Glomerular endothelial cell (primary cell): ENCODE data around the gene SPSB4. TPM values are rescaled to one million over a fixed set of nuclear protein-coding genes. Genes with fewer than 3 reads are reported as not detected.
"Not testable (repeated sequence)": the region's sequence is repeated elsewhere in the genome, so short reads cannot be mapped to it uniquely, and the experiment has no call there.

Source experiments
- DNase-seq: peaks from one replicate; pipeline ENCODE4 v3.0.0-alpha.2; 2011; ENCODE audit warnings: low read depth, low spot score; ENCODE audit errors: extremely low read depth
- total RNA-seq: library from RNA; depleted of rRNA; stranded (reverse); fragments of >200 nt; gene quantifications from 2 replicates; pipeline ENCODE4 v1.2.3, GENCODE V29; 2015

The SPSB4 gene
- total RNA-seq, result 0.53 TPM in 1 of 2 replicates, not detected in the other

DNA sequence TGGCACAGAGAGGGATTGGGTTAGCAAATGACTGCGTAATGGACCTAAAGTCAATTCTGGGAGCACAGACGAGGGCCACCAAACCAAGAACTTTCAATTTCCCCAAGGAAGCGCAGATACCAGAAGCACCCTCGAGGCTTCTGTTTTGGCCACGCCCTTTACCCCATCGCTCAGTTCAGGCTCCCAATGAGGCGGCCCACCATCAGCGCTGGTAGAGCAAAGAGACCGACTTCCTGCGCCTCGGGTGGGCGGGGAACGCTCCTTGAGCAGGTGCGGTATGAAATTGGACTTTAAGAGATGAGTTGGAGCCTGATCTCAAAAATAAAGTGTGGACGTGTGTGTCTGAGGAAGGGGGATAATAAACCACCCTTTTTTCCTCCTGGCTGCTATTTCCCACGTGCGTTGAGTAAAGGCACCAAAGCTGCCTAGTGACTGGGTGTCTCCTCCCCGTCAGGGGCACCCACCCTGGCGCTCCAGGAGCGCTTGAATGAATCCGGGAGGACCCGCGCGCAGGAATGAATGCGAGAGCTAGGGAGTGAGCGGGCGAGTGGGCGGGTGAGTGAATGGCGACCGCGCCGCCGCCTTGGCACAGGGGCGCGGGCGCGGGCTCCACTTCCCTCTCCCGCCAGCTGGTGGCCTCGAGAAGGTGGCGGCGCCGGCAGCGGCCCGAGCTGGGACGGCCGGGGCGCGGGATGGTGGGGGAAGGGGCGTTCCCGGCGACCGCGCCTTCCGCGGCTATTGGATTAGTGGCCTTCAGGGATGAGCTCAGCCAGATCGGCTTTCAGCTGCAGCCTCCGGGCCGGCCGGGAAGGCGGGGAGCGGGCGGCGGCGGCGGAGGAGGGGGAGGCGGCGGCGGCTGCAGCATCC lies at the start of gene SPSB4:
Gene SPSB4, plus strand, starts transcription at position 772 of the 867 bp plus-strand sequence. CDS start 14,758 bp downstream, outside the sequence.
- no peak for DNase-seq

DNA sequence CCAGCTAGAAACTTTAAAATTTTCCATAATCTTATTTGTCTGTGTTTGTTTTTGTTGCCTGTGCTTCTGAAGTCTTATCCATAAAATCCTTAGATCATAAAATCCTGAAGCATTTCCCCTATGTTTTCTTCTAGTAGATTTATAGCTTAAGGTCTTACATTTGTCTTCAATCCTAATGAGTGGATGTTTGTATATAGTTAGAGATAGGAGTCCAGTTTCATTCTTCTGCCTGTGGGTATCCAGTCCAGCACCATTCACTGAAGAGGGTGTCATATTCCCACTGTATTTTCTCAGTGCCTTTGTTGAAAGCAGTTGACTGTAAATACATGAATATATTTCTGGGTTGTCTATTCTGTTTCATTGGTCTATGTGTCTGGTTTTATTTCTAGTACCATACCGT lies 44.8 kb upstream of the SPSB4 start:
- DNase-seq, result no peak

DNA sequence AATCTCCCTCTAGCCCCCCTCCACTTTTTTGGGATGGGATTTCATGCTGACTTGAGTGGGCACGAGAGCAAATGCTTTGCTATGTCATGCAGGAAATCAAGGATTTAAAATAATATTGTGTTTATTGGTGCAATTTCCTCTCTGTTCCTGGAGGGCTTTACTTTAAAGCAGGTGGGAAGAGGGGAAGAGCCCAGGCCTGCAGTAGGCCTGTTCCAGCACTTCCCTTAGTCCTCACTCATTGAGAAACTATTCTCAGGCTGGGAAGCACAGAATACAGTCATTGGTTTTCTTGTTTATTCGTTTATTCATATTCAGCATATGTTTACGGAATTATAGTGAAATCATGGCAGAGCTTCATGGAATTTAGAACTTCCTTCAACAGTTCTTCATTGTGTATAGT lies 41.7 kb upstream of the SPSB4 start:
- no peak for DNase-seq

DNA sequence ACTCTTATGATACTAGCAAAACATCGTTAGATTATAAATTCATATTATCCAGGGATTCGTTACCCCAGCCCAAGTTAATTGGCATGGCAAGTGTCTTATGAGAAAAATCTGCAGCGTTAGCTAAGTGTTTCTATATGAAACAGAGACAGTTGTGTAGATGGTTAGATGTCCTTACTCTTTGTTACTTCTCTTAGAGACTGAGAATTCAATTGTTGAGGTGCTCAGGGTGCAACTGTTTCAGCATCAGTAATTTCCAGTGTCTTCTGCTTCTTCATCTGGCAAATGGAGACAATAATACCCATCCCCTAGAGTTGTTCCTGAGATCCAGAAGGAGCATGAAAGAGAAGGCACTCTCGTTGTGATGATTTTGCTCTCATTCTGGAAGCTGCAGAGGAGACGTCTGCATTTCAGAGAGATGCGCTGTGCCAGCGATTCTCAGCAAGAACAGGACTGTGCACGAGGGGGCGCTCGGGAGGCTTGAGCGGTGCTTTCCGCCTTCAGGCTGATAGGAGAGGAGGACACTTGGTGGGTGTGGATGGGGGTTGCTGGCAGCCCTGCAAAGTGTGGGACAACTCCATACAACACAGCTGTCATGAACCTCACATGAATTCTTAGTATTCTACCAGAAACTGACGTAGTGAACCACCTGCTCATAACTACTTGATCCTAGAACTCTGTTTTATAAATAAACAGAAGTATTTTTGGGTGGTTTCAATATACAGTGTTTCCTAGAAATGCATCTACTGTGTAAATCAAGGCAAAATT lies 39.7 kb upstream of the SPSB4 start:
- DNase-seq, result peak; percentile 22

DNA sequence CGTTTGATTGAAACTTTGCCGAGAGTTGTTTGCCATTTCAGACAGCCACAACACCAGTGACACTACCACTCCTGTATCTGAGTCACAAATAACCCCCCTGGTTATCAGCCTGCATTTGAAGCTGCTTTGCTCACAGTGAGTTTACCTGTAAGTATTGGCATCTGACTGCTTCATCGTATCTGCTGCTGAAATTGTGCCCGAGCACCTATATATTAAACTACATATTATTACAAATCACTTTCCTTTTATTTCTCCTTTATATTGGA lies 39.2 kb upstream of the SPSB4 start:
- DNase-seq, result no peak

DNA sequence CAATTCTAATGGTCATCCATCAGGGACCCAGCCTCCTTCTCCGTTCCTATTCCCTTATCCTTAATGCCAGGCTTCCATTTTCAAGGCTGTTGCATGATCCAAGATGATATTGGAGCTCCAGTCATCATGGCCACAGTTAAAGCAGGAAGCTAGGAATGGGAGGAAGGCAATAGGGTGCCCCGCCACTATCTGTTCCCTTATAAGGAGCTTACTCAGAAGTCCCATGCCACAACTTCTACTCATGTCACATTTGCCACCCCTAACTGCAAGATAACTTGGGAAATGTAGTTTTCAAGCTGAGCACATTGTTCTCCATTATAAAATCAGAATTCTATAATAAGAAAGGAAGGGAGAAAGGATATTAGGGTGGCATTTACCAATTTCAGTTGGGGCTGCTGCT lies 38.6 kb upstream of the SPSB4 start:
- no peak for DNase-seq

DNA sequence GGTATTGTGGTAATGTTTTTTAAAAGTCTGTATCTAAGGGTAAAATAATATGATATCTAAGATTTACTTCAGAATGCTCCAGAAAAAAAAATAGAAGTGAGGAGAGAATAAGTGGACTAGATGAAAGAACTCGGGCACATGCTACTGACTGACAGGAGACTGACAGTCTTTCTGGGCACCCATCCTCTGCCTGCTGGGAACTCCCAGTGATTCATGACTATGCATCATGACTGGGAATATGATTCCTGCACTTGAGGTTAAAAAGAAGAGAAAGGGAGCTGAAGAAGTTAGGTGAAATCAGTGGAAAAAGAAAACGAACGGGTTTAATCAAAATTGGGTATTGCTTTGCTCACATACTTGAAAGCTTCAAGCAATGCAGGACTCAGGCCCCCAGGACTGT lies 35.7 kb upstream of the SPSB4 start:
- no peak for DNase-seq

DNA sequence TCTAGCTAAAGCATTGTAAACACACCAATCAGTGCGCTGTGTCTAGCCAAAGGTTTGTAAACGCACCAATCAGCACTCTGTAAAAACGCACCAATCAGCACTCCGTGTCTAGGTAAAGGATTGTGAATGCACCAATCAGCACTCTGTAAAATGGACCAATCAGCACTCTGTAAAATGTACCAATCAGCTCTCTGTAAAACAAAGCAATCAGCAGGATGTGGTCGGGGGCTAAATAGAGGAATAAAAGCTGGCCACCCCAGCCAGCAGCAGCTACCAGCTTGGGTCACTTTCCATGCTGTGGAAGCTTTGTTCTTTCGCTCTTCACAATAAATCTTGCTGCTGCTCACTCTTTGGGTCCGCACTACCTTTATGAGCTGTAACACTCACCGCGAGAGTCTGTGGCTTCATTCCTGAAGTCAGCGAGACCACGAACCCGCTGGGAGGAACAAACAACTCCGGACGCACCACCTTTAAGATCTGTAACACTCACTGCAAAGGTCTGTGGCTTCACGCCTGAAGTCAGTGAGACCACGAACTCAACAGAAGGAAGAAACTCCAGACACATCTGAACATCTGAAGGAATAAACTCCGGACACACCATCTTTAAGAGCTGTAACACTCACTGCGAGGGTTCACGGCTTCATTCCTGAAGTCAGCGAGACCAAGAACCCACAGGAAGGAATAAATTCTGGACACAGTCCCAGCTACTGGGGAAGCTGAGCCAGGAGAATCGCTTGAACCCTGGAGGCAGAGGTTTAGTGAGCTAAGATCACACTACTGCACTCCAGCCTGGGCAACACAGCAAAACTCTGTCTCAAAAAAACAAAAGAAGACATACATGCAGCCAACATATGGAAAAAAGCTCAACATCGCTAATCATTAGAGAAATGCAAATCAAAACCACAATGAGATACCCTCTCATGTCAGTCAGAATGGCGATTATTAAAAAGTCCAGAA lies 33.5 kb upstream of the SPSB4 start:
- DNase-seq, result not testable (repeated sequence)

DNA sequence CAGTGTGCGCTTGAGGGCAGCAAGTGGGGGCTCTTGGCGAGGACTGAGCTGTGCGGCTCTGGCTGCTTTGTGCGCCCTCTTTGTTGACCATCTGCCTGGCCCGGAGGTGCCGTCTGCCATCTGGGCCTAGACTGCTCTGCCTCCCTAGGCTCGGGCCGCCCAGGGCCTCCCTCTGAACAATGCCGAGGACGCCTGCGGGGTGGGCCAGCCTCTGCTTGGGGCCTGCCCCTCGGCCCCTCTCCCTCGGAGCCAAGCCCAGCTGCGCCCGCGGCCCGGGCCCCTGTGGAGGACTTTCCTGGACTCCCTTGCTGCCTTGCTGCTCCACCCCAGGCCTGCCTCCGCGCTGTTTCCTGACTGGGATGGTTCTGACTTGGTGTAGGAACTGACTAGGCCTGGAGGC lies 31.9 kb upstream of the SPSB4 start:
- no peak for DNase-seq

DNA sequence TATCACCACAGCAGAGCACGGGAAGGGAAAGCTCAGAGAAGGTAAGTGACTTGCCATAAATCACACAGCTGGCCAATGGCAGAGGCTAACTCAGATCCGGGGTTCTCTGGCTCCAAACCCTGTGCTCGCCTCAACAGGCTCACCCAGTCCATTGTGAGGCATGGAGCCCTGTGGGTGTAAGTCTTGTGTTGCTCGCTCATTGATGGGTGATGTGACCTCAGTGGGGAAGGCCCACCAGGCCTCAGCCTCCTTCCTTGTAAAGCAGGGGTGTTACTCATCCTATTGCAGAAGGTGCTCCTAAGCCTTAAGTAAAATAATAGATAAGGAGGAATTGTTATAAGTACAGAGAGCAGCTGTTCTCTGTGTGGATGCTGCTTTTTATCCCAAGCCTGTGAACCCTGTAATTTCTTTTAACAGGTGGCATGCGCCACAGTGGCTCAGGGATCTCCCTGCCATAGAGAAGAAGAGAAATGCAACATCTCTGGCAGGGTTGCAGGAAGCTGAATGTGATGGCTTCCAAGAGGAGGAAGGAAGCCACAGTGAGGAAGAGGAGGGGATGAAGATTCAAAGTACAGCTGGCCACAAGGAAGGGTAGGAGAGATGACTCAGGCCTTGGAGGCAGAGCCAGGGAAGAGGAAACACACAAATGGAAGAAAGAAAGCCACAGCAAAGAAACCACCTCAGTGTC lies 30.9 kb upstream of the SPSB4 start:
- no peak for DNase-seq

DNA sequence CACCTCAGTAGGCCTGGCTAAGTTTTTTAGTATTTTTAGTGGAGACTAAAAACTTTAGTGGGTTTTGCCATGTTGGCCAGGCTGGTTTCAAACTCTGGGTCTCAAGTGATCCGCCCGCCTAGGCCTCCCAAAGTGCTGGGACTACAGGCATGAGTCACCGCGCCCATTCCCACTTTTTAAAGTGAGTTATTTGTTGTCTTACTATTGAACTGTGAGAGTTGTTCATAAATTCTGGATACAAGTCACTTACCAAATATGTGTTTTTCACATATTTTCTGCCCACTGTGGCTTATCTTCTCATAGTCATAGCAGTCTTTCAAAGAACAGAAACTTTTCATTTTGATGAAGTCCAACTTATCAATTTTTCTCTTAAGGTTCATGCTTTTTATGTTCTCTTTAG lies 29.9 kb upstream of the SPSB4 start:
- no peak for DNase-seq

DNA sequence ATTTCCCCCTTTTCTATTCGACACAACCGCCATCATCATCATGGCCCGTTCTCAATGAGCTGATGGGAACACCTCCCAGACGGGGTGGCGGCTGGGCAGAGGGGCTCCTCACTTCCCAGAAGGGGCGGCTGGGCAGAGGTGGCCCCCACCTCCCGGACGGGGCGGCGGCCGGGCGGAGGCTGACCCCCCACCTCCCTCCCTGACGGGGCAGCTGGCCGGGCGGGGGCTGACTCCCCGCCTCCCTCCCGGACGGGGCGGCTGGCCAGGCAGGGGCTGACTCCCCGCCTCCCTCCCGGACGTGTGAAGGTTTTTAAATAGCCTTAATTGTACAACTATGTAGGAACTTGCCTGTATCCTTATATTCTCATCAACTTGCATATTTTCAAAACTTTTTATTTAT lies 20.9 kb upstream of the SPSB4 start:
- no peak for DNase-seq

DNA sequence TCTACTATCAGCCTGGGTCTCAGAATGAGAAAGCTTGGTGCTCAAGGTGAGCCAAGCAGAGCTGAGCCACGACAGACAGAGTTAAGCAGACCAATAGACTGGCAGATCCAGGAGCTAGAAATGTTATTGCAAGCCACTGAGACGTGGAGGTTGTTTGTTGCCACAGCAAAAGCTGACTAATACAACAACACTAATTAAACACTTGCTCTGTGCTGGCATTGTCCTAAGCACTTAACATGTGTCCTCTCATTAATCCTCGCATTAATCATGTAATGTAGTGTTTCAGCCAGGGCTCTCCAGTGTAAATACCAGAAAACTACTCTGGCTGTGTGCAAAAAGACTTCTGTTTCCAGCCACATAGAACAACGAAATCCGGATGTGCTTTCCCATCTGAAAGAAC lies 11.6 kb upstream of the SPSB4 start:
- DNase-seq, result no peak

DNA sequence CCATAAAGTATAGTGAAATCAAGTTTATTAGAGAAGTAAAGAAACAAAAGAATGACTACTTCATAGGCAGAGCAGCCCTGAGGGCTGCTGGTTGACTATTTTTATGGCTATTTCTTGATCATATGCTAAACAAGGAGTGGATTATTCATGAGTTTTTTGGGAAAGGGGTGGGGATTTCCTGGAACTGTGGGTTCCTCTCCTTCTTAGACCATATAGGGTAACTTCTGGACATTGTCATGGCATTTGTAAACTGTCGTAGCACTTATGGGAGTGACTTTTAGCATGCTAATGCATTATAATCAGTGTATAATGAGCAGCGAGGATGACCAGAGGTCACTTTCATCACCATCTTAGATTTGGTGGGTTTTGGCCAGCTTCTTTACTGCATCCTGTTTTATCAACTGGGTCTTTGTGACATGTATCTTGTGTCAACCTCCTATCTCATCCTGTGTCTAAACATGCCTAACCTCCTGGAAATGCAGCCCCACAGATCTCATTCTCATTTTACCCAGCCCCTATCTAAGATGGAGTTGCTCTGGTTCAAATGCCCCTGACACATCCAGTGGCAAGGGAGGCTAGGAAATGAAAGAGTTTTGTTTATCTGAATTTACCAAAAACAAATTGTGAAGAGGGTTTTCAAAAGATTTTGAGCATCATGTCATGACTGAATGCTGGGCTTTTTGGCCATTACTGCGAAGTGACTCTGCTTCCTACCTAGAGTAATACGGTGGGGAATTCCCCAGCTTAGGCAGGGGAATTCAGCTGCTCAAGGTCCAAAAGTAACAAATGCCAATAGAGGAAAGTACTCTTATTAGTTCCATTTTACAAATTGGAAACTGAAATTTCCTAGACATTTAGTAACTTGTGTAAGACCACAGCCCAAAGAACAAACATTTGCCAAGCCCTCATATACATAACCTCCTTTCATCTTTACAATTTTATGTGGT lies 6.2 kb upstream of the SPSB4 start:
- no peak for DNase-seq

DNA sequence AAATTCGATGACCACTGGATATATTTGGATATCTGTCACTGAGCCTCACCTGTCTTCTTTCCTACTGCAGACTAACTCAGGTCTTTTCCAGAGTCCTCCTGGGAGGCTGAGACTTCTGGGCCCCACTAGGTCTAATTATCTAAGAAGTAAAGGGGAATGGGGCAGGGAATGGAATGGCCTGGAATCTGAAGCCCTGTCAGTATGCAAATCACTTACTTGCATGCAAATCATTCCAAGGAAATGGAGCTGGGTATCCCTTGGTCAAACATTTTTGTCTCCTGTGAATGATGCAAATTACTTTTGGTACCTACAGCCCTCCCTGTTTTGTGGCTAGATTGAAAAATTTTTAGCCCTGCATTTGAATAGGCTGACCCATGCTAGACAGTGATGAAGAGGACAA lies 5.3 kb upstream of the SPSB4 start:
- no peak for DNase-seq

DNA sequence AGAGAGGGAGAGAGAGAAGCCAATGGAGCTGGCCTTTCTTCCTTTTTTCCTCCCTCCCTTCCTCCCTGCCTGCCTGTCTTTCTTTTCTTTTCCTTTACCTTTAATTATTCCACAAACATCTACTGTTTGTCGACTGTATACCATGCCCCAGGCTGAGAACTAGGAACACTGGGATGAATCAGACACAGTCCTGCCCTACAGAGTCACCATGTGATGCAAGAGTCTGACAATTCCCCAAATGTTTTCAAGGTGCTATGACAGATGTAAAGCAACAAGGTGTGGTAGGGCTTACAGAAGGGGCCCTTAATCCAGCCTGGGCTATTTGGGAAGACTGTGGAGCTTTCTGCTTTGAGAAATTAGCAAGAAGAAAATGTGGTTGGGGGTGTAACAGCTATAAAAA lies 4.0 kb upstream of the SPSB4 start:
- no peak for DNase-seq

DNA sequence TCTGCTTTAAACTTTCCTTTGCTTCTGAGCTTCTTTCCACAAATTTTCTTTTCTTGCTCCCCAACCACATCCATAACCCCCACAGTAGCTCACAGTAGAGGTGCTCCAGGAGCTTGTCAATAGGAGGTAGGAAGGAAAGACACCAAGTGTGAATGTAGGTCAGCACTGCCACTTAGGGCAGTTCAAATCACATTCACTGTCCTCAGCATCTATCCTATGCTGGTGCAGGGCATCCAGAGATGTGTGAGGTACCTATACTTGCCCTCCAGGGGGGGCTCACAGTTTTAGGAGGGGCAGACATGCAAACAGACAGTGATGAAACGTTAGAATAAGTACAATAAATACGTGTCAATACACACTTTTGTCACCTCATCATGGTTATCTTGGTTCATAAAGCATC lies 1.5 kb upstream of the SPSB4 start:
- no peak for DNase-seq

DNA sequence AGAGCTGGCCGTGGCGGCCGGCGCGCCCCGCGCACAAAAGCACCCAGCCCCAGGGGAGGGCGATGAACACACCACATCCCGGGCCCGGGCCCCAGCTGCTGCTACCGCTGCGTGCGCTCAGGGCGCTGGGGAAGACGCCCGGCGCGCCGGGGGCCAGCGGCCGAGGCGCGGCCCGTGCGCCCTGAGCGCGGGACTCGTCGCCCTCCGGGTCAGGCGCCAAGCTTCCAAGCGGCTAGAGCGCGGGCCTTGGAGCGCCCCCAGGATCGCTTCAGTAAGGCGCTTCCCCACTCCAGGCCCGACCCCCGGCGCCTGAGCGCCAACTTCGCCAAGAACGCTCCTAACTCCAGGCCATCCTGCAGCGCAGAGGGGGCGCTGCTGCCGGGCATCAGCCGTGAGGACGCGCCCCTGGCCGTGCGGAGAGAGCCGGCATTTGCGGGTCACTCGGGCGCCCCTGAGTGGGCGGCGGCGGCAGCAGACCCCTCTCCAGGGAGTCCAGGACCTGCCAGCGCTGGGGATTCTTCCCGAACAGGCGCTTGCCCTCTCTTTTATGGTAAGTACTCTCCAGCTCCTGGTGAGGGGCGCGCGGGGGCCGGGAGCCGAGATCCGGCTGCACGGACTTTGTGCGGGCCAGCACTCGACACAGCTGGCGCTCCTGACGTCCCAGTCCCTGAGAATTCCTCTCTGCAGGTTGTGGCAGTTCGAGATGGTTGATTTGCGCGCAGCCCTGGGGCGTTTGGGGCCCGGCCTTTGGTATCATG lies 475 bp downstream of the SPSB4 start:
- no peak for DNase-seq
